H1 (cell line): ENCODE results near the gene LRRC27.

Experiments
- JUND ChIP-seq: IDR thresholded peaks from 2 replicates; pipeline ENCODE4 v1.6.1; 2011; ENCODE audit warnings: mild to moderate bottlenecking, improper control_type of control experiment, low read length
- TF ChIP-seq, protein P1 (sequence below), 3 experiments: IDR thresholded peaks; 1 replicate in 2 of 3; 2 replicates in 1 of 3; pipeline versions ENCODE4 v1.5.1 to v1.6.1; 2011; ENCODE audit warnings: low read length in 3 of 3, mild to moderate bottlenecking in 3 of 3, inconsistent platforms in 2 of 3, low read depth in 1 of 3, moderate library complexity in 1 of 3; ENCODE audit not compliant: insufficient read depth in 1 of 3; ENCODE audit errors: control extremely low read depth in 1 of 3

DNA sequence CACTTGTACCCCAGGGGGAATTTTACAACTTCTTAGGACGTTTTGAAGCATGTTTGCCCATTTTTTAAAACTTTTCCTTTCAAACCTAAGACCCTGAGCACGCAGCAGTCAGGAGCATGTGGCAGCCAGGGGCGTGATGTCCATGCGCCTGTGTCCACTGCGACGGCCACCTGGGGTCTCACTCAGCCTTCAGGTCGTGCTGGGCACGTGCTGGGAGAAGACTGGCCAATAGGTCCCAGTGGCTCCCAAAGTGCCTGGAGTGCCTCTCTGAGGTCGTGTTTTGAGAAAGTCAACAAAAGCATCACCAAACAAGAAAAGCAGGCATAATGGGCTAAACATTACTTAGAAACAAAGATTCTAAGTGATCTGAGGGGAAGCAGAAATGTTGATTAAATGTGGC lies 14.8 kb downstream of the LRRC27 start:
- TF ChIP-seq, protein P1, sequence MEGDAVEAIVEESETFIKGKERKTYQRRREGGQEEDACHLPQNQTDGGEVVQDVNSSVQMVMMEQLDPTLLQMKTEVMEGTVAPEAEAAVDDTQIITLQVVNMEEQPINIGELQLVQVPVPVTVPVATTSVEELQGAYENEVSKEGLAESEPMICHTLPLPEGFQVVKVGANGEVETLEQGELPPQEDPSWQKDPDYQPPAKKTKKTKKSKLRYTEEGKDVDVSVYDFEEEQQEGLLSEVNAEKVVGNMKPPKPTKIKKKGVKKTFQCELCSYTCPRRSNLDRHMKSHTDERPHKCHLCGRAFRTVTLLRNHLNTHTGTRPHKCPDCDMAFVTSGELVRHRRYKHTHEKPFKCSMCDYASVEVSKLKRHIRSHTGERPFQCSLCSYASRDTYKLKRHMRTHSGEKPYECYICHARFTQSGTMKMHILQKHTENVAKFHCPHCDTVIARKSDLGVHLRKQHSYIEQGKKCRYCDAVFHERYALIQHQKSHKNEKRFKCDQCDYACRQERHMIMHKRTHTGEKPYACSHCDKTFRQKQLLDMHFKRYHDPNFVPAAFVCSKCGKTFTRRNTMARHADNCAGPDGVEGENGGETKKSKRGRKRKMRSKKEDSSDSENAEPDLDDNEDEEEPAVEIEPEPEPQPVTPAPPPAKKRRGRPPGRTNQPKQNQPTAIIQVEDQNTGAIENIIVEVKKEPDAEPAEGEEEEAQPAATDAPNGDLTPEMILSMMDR (IDR thresholded peaks at IDR 0.05; ENCODE audit: control extremely low read depth in 1 of 3, insufficient read depth in 1 of 3, low read depth in 1 of 3, low read length in 3 of 3): no peak
- TF ChIP-seq JUND: no peak
